K562 (cell line): ENCODE results near the gene GOSR1. TPM values are rescaled to one million over a fixed set of nuclear protein-coding genes. Genes with fewer than 3 reads are reported as not detected.

Experiments
- NFE2 ChIP-seq: IDR thresholded peaks from 2 replicates; pipeline ENCODE4 v1.6.1; 2014; ENCODE audit warnings: antibody characterized with exemption, low read depth
- POLR2H ChIP-seq: IDR thresholded peaks from 2 replicates; pipeline ENCODE4 v1.6.1; 2016; ENCODE audit warnings: missing genetic modification characterization, low read depth, mild to moderate bottlenecking, control low read depth, missing compliant biosample characterization, moderate library complexity
- REST ChIP-seq, 2 experiments: fragments of 450-650 bp; formaldehyde crosslinking in 1 of 2; IDR thresholded peaks; 2 replicates each; pipeline versions ENCODE4 v1.4.0 to v1.6.1; 2014 to 2020; ENCODE audit warnings: mild to moderate bottlenecking in 2 of 2, borderline replicate concordance in 1 of 2, low read depth in 1 of 2
- TFAM ChIP-seq: fragments of 250-450 bp; sonication (Bioruptor Pico); conservative IDR thresholded peaks from 2 replicates; pipeline ENCODE4 v1.5.0; 2021; ENCODE audit warnings: mild to moderate bottlenecking, moderate library complexity
- polyA plus RNA-seq, 8 experiments: library from polyadenylated mRNA; depleted of rRNA in 4 of 8; stranded (reverse) in 5 of 8; unstranded in 3 of 8; fragments of >200 nt; fragmentation: Nextera tagmentation in 2 of 8; fragmentation: Illumina TruSeq in 1 of 8; extraction: Ambion mirVana in 2 of 8; extraction: Trizol in 1 of 8; gene quantifications; 2 replicates each; pipeline versions ENCODE4 v1.2.1 to v1.2.3, GENCODE V29; 2011 to 2014; ENCODE audit warnings: inconsistent platforms in 1 of 8, missing spikeins in 1 of 8
- total RNA-seq, 7 experiments: library from RNA; depleted of rRNA in 6 of 7; stranded (reverse); fragments of >200 nt in 6 of 7; fragmentation: Illumina TruSeq in 2 of 7; extraction: Trizol in 2 of 7; gene quantifications; 2 replicates each; pipeline versions ENCODE4 v1.2.1 to v1.2.3, GENCODE V29; 2011 to 2021; ENCODE audit warnings: low replicate concordance in 1 of 7
- TF ChIP-seq, protein P1 (sequence below): sonication (generic); formaldehyde crosslinking; IDR thresholded peaks from 2 replicates; pipeline ENCODE4 v1.8.1; 2023; ENCODE audit warnings: mild to moderate bottlenecking, missing genetic modification reagents, moderate library complexity
- TF ChIP-seq, protein P2 (sequence below): IDR thresholded peaks from 2 replicates; pipeline ENCODE4 v1.6.1; 2011; ENCODE audit not compliant: insufficient read length; ENCODE audit errors: extremely low read depth

The GOSR1 gene
- total and polyA plus RNA-seq, 9 of the 15 experiments (the other 6 are each of a cell fraction or from before 2014, with no cell fraction given): 17.6 to 95.5 (median 33.3) TPM

DNA sequence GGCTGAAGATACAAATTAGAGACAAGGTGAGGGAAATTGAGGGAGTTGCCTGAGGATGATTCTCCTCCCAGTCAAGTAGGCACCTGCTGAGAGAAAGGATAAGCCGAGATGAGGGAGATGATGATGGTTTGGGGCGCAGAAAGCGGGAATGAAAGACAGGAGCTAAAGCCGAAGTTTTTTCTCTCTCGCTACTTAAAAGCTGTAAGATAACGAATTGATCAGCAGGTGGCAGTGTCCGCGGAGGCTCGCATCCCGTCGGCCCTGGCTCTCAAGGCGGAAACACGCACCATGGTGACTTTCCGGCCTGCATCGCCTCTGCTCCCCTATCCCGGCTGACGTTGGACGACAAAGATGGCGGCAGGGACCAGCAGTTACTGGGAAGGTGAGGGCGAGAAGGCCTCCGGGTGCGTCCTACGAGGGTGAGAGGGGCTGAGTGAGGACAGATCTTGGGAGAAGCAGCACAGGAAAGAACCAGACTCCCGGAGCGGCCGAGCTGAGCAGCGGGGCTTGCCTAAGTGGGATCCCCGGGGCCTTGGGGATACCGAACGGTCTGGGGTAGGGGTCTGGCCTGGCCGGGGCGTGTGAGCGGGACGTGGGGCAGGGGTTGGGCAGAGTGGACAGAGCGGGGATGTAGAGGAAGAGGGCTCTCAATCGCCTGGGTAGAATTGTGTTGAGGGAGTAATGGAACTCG lies at the start of gene GOSR1 (continued):
- TF ChIP-seq REST (IDR thresholded peaks at IDR 0.05; ENCODE audit: borderline replicate concordance) (0 out of 2 replicates have a peak, but pooled peaks have one; percentile 16), REST (CRISPR knock-in tag; IDR thresholded peaks at IDR 0.05; ENCODE audit: low read depth) (no peak), TFAM (CRISPR knock-in tag) (no peak), POLR2H (peak; percentile 91), NFE2 (no peak; the same call in 1 of the 2 replicates)
- TF ChIP-seq, protein P1, sequence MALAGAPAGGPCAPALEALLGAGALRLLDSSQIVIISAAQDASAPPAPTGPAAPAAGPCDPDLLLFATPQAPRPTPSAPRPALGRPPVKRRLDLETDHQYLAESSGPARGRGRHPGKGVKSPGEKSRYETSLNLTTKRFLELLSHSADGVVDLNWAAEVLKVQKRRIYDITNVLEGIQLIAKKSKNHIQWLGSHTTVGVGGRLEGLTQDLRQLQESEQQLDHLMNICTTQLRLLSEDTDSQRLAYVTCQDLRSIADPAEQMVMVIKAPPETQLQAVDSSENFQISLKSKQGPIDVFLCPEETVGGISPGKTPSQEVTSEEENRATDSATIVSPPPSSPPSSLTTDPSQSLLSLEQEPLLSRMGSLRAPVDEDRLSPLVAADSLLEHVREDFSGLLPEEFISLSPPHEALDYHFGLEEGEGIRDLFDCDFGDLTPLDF (CRISPR knock-in tag): no peak; the same call in 1 of the 2 replicates
- TF ChIP-seq, protein P2, sequence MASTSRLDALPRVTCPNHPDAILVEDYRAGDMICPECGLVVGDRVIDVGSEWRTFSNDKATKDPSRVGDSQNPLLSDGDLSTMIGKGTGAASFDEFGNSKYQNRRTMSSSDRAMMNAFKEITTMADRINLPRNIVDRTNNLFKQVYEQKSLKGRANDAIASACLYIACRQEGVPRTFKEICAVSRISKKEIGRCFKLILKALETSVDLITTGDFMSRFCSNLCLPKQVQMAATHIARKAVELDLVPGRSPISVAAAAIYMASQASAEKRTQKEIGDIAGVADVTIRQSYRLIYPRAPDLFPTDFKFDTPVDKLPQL: peak; percentile 74
